Spinal cord (tissue), 10 donors: ENCODE data around the gene PARN. TPM values are rescaled to one million over a fixed set of nuclear protein-coding genes. Genes with fewer than 3 reads are reported as not detected.

ENCODE experiments used
- DNase-seq, 6 donors: peaks; one replicate each; pipeline versions ENCODE4 v3.0.0 to v3.0.0-alpha.2; 2013 to 2015; ENCODE audit warnings: low spot score in 6 of 6, low read depth in 4 of 6
- H3K27ac ChIP-seq: one replicate; pipeline ENCODE4 v1.5.1; 2013; ENCODE audit warnings: low read depth, low read length, control low read depth
- H3K27me3 ChIP-seq: one replicate; pipeline ENCODE4 v1.6.1; 2013; ENCODE audit warnings: low read length; ENCODE audit not compliant: control insufficient read depth, insufficient read depth
- H3K36me3 ChIP-seq: one replicate; pipeline ENCODE4 v1.6.1; 2013; ENCODE audit warnings: low read length; ENCODE audit not compliant: control insufficient read depth, insufficient read depth
- H3K4me1 ChIP-seq: one replicate; pipeline ENCODE4 v1.6.1; 2013; ENCODE audit warnings: low read length; ENCODE audit not compliant: control insufficient read depth, insufficient read depth
- H3K4me3 ChIP-seq: one replicate; pipeline ENCODE4 v1.5.1; 2013; ENCODE audit warnings: low read depth, low read length, control low read depth
- H3K9me3 ChIP-seq: one replicate; pipeline ENCODE4 v1.6.1; 2013; ENCODE audit warnings: low read length; ENCODE audit not compliant: control insufficient read depth, insufficient read depth
- WGBS: methylation state at CpG from one replicate; pipeline ENCODE4 v1.1.5; 2013; ENCODE audit warnings: missing lambda C conversion rate; ENCODE audit not compliant: insufficient coverage; 5-methylcytosine and 5-hydroxymethylcytosine counted together
- polyA plus RNA-seq, 2 donors: library from polyadenylated mRNA; unstranded; fragments of 120-200 nt; gene quantifications; one replicate each; pipeline ENCODE4 v1.2.1, GENCODE V29; 2013; ENCODE audit not compliant: insufficient read length in 2 of 2
- total RNA-seq, 2 donors: library from RNA; depleted of rRNA in 1 of 2; stranded (reverse); fragments of 120-200 nt in 1 of 2; fragments of >200 nt in 1 of 2; gene quantifications; one replicate each; pipeline versions ENCODE4 v1.2.3 to v1.2.4, GENCODE V29; 2013 to 2014
- donor health status: healthy.

PARN gene
- total and polyA plus RNA-seq, 4 donors = 23.5 to 33.6 (median 25.2) TPM

DNA sequence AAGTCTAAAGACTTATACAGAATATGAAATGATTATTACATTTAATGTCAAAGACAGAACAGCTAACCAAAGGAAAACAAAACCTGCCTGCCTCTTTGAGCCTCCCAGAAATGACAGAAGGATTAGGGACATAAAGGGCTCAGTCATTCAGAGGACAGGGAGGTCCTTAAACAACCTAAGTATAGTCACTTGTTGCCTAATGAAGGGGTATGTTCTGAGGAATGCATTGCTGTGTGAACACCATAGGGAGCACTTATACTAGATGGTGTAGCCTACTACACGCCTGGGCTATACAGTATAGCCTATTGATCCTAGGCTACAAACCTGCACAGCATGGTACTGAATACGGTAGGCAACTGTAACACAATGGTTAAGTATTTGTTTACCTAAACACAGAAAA lies 106.4 kb downstream of the PARN start:
- H3K9me3 ChIP-seq = no peaks in the 10 kb centered on the region
- WGBS = no CpG with 5 or more reads among the region's 2 CpGs
- H3K4me1 ChIP-seq = no peaks in the 10 kb centered on the region
- H3K27me3 ChIP-seq = no peaks in the 10 kb centered on the region
- H3K36me3 ChIP-seq = no peaks in the 10 kb centered on the region
- no peak overlapping the region for H3K4me3 ChIP-seq
- no peak overlapping the region for H3K27ac ChIP-seq
- no peak for DNase-seq

DNA sequence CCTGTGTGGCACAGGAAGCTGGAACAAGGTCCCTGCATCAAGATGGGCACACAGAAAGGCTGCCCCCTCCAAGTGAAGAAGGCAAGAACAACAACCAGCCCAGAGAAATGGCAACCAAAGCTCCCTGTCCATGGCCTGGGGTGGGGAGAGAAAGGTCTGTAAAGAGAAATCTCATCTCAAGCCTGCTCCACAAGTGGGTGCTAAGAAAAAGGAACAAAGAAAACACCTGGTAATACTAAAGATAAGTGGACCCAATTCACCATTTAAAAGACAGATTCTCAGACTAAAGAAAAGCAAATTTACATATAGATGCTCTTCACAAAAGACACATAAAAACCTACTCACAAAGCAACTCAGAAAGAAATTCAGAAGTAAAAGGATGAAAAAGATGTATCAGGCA lies 107.4 kb downstream of the PARN start:
- DNase-seq = no peak
- Histone ChIP-seq H3K27me3 (no peaks in the 10 kb centered on the region), H3K4me3 (no peak overlapping the region), H3K9me3 (no peaks in the 10 kb centered on the region), H3K4me1 (no peaks in the 10 kb centered on the region), H3K36me3 (no peaks in the 10 kb centered on the region), H3K27ac (no peak overlapping the region)

DNA sequence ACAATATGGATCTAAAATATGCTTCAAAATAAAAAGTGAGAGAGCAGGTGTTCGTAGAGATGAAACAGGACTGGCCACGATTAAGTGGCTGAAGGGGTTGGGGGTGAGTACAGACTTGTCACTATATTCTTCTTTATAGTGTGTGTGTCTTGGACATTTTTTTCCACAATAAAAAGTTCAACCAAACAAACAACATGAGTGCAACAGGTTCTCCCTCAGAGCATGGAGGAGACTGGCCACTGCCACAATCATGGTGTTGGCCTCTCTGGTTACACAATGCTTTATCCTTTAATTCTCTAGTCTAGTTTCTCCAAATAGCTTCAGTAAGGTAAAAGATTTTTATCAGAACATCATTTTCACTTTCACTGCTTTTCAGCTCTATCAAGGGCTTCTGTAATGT lies 109.3 kb downstream of the PARN start:
- no CpG with 5 or more reads among the region's 2 CpGs for WGBS
- Histone ChIP-seq H3K27me3 (no peaks in the 10 kb centered on the region), H3K27ac (no peak overlapping the region), H3K4me3 (no peak overlapping the region), H3K4me1 (no peaks in the 10 kb centered on the region), H3K9me3 (no peaks in the 10 kb centered on the region), H3K36me3 (no peaks in the 10 kb centered on the region)
- no peak for DNase-seq

DNA sequence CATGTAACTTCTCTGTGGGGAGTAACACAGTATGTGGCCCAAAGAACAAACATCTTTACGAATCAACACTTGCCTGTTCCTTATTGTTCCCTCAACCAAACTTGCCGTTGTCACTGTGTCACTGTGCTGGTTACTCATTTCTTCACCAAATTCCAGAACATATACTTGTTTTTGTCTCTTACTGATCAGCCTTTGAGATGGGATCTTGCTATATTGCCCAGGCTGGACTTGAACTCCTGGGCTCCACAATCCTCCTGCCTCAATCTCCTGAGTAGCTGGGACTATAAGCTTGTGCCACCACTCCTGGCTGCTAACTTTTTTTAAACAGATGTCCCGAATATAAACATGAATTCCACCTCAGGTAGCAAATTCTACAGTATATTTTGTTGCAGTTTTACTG lies 115.1 kb downstream of the PARN start:
- DNase-seq = no peak
- no peaks in the 10 kb centered on the region for H3K27me3 ChIP-seq
- H3K4me1 ChIP-seq = no peaks in the 10 kb centered on the region
- no peak overlapping the region for H3K4me3 ChIP-seq
- no peak overlapping the region for H3K27ac ChIP-seq
- H3K9me3 ChIP-seq = no peaks in the 10 kb centered on the region
- 65% methylated on average over 2 of the region's 3 CpGs for WGBS
- H3K36me3 ChIP-seq = no peaks in the 10 kb centered on the region

DNA sequence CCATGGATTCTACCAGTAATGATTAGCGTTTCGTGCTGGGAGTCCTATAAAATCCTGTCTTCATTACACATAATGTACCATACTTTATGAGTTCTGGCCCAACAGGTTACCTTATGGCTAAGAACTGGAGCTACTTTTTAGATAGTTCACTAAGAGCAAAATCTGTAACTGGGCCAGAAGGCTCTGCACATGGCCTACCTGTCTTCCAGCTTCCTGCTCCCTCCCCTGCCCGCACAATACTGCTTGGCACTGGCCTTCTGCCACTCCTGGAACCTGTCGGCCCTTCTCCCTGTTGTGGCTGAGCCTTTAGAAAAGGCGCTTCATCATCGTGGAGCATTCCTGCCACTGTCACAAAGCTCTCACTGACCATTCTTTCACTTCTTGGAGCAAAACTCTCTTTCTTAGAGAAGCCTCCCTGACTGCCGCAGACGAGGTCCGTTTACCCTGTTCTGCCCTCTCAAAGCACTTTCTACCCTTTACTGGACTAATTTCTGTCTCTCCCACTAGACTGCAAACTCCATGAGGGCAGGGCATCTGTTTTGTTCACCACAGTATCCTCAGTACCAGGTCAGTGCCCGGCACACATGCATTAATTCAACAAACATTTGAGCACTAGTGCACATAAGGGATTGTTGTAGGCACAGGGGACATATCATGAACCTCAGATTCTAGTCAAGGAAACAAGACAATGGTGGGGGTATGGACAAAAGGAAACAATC lies 116.5 kb downstream of the PARN start:
- Histone ChIP-seq H3K4me3 (no peak overlapping the region), H3K27ac (no peak overlapping the region), H3K36me3 (no peaks in the 10 kb centered on the region), H3K4me1 (no peaks in the 10 kb centered on the region), H3K9me3 (no peaks in the 10 kb centered on the region), H3K27me3 (no peaks in the 10 kb centered on the region)
- 86% methylated on average over 7 of the region's 10 CpGs for WGBS
- DNase-seq = no peak

DNA sequence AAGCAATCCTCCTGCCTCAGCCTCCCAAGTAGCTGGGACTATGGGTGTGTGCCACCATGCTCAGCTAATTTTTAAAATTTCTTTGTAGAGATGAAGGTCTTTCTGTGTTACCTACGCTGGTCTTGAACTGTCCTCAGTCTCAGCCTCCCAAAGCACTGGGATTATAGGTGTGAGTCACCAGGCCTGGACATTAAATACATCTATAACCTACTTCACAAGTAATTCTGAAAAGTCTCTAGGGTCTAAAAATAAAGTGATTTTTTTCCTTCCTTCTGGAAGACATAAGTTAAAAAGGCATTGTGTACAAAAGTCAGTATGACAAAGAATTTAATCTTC lies 118.3 kb downstream of the PARN start:
- no peak overlapping the region for H3K4me3 ChIP-seq
- H3K27ac ChIP-seq = no peak overlapping the region
- no peaks in the 10 kb centered on the region for H3K27me3 ChIP-seq
- H3K36me3 ChIP-seq = no peaks in the 10 kb centered on the region
- no CpG with 5 or more reads among the region's 1 CpG for WGBS
- DNase-seq = no peak
- no peaks in the 10 kb centered on the region for H3K9me3 ChIP-seq
- no peaks in the 10 kb centered on the region for H3K4me1 ChIP-seq

DNA sequence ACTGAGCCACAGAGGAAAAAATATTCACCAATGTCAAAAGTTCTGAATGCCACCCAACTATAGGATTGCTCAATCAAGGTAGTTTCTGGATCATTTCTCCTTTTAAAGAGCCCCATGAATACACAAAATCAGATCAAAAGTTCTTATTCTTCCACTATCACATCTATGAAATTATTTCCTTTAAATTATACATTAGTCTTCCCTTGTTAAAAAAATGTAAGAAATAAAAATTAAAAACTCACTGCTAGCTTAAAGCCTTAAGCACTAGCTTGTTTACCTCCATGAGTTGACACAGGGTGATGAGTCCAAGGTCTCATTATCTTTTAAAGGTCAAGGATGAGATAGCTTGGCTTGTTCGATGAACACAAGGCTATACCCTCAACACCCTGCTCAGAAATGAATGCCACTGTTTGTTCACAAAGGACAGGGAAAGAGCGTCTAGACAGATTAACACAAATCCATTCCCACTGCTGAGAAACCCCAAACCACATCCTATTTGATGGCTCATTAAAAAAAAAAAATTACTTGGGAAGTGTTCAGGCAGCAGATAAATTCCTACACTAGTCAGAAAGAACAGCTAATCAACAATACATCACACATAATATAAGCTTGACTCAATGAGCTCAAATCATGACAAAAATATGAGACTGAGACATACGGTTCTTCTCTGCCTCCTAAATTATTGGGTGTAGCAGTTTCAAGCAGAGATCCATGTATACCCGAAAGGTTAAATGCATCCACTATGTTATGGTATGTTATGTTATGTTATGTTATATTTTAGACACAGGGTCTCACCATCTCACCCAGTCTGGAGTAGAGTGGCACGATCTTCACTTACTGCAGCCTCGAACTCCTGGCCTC lies 118.9 kb downstream of the PARN start:
- no peaks in the 10 kb centered on the region for H3K36me3 ChIP-seq
- H3K9me3 ChIP-seq = no peaks in the 10 kb centered on the region
- no peak for DNase-seq
- no peak overlapping the region for H3K27ac ChIP-seq
- no CpG with 5 or more reads among the region's 6 CpGs for WGBS
- no peak overlapping the region for H3K4me3 ChIP-seq
- no peaks in the 10 kb centered on the region for H3K27me3 ChIP-seq
- no peaks in the 10 kb centered on the region for H3K4me1 ChIP-seq

DNA sequence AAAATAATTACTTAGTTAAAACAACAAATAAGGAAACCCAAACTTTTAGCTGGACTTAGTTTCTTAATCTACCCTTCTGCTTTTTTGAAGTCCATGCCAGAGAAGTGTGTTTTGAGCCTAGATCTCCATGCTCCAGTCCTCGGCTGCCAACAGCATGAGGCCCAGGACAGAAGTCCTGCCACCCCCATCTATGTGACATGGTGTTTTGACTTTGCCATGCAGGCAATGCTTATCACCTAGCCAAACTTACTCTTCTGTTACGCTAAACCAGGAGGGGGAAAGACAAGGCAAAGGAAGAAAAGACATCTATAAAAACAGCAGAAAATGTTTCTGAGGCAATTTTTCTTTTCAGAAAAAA lies 119.5 kb downstream of the PARN start:
- 83% methylated on average over 1 of the region's 2 CpGs for WGBS
- Histone ChIP-seq H3K27me3 (no peaks in the 10 kb centered on the region), H3K4me3 (no peak overlapping the region), H3K4me1 (no peaks in the 10 kb centered on the region), H3K36me3 (no peaks in the 10 kb centered on the region), H3K27ac (no peak overlapping the region), H3K9me3 (no peaks in the 10 kb centered on the region)
- no peak for DNase-seq

DNA sequence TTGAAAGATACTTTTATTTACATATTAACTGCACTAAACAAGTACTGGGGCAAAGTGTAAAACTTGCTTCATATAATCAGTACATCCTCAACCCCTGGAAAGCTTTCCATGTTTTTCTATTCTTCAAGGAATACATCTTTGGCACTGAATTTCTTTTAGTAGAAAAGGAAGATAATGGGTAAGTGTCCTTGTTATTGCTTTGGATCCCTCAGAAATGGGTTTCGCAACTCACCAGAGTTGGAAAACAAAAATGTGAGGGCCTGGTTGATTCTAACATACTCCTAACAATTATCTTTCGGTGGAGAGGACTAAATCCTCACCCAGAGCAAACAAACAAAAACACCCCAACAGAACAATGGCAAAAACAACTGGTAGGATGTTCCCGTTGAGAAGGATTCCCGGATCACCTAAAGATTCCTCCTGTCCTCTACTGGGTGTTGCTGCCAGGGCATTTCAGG lies 120.4 kb downstream of the PARN start:
- Histone ChIP-seq H3K36me3 (no peaks in the 10 kb centered on the region), H3K4me3 (no peak overlapping the region), H3K9me3 (no peaks in the 10 kb centered on the region), H3K27me3 (no peaks in the 10 kb centered on the region), H3K27ac (no peak overlapping the region), H3K4me1 (no peaks in the 10 kb centered on the region)
- WGBS = no CpG with 5 or more reads among the region's 4 CpGs
- no peak for DNase-seq

DNA sequence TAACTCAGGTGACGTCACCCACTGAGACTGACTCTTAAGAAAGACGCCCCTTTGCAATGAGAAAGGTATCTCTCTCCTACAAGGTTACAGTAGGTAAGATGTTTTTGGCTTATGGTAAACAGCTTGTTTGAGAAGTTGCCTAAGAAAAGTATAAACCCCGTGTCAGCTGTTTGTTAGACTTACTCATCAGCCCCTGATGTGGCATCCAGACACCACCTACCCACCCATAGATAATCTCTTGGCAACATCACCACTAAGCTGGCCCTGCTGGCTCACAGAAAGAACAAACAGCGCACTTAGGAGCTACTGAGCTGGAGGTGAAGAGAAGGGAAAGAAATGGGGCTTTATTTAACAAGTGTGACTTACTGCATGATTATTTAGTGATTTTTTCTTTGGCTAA lies 121.0 kb downstream of the PARN start:
- WGBS = no CpG with 5 or more reads among the region's 4 CpGs
- no peaks in the 10 kb centered on the region for H3K4me1 ChIP-seq
- no peak overlapping the region for H3K27ac ChIP-seq
- no peak for DNase-seq
- no peaks in the 10 kb centered on the region for H3K27me3 ChIP-seq
- no peaks in the 10 kb centered on the region for H3K36me3 ChIP-seq
- no peak overlapping the region for H3K4me3 ChIP-seq
- H3K9me3 ChIP-seq = no peaks in the 10 kb centered on the region
